Effector memory CD4-positive, alpha-beta T cell (primary cell): ENCODE measurements around the gene GNG7.
"Not testable (repeated sequence)": the region's sequence is repeated elsewhere in the genome, so short reads cannot be mapped to it uniquely, and the experiment has no call there.

Experiments
- DNase-seq, 3 donors: peaks; one replicate each; pipeline ENCODE4 v3.0.0-alpha.2; 2020
- H3K27ac ChIP-seq: 2 replicates; pipeline ENCODE4 v1.7.0; 2013; ENCODE audit warnings: mild to moderate bottlenecking, low read length, moderate library complexity; ENCODE audit not compliant: insufficient read depth, poor library complexity, severe bottlenecking
- H3K27me3 ChIP-seq: replicated peaks from 2 replicates; pipeline ENCODE4 v1.7.0; 2013; ENCODE audit warnings: mild to moderate bottlenecking, low read length; ENCODE audit not compliant: insufficient read depth, control insufficient read depth, poor library complexity, severe bottlenecking
- H3K36me3 ChIP-seq: 2 replicates; pipeline ENCODE4 v1.7.0; 2013; ENCODE audit warnings: mild to moderate bottlenecking, low read length, moderate library complexity; ENCODE audit not compliant: control insufficient read depth, insufficient read depth
- H3K4me1 ChIP-seq: 2 replicates; pipeline ENCODE4 v1.7.0; 2013; ENCODE audit warnings: low read length, mild to moderate bottlenecking; ENCODE audit not compliant: control insufficient read depth, insufficient read depth, poor library complexity, severe bottlenecking
- H3K4me3 ChIP-seq: 2 replicates; pipeline ENCODE4 v1.7.0; 2013; ENCODE audit warnings: low read length, low read depth, mild to moderate bottlenecking; ENCODE audit not compliant: insufficient read depth, poor library complexity, severe bottlenecking
- H3K9me3 ChIP-seq: 2 replicates; pipeline ENCODE4 v1.7.0; 2013; ENCODE audit warnings: mild to moderate bottlenecking, low read length, moderate library complexity; ENCODE audit not compliant: control insufficient read depth

Gene GNG7

GRCh38 chr19:2503521-2504109, 198.9 kb downstream of the GNG7 start:
- peak; percentile 45 to 76 (median 68) for DNase-seq
- Histone ChIP-seq H3K4me1 (peaks cover 21% of the 10 kb centered on the region), H3K9me3 (no peaks in the 10 kb centered on the region), H3K36me3 (no peaks in the 10 kb centered on the region), H3K27ac (peak overlapping the region; percentile 80), H3K27me3 (no peaks in the 10 kb centered on the region), H3K4me3 (peak overlapping the region; percentile 13)

- no peak for DNase-seq
- Histone ChIP-seq H3K27ac (no peak overlapping the region), H3K4me1 (peaks cover 25% of the 10 kb centered on the region), H3K9me3 (no peaks in the 10 kb centered on the region), H3K4me3 (no peak overlapping the region), H3K36me3 (no peaks in the 10 kb centered on the region), H3K27me3 (no peaks in the 10 kb centered on the region)
These were observed 201.6 kb downstream of the GNG7 start for GRCh38 chr19:2500841-2501261.

- Histone ChIP-seq H3K27me3 (no peaks in the 10 kb centered on the region), H3K27ac (no peak overlapping the region), H3K4me1 (peaks cover 32% of the 10 kb centered on the region), H3K9me3 (no peaks in the 10 kb centered on the region), H3K4me3 (no peak overlapping the region), H3K36me3 (no peaks in the 10 kb centered on the region)
- no peak for DNase-seq
These were observed 202.3 kb downstream of the GNG7 start for GRCh38 chr19:2500156-2500555.

GRCh38 chr19:2497186-2497585, 205.3 kb downstream of the GNG7 start:
- no peaks in the 10 kb centered on the region for H3K9me3 ChIP-seq
- DNase-seq, result no peak
- peaks cover 13% of the 10 kb centered on the region for H3K4me1 ChIP-seq

GRCh38 chr19:2495651-2496316, 206.7 kb downstream of the GNG7 start:
- DNase-seq, result no peak
- Histone ChIP-seq H3K9me3 (no peaks in the 10 kb centered on the region), H3K27ac (no peak overlapping the region), H3K4me1 (peaks cover 13% of the 10 kb centered on the region), H3K4me3 (peak overlapping the region; percentile 77), H3K36me3 (no peaks in the 10 kb centered on the region), H3K27me3 (no peaks in the 10 kb centered on the region)

More at GRCh38 chr19:2497186-2497585, 205.3 kb downstream of the GNG7 start:
- Histone ChIP-seq H3K27ac (no peak overlapping the region), H3K36me3 (no peaks in the 10 kb centered on the region), H3K4me3 (no peak overlapping the region), H3K27me3 (no peaks in the 10 kb centered on the region)

- no peaks in the 10 kb centered on the region for H3K36me3 ChIP-seq
- H3K4me1 ChIP-seq, result peaks cover 13% of the 10 kb centered on the region
- H3K27ac ChIP-seq, result peak overlapping the region; percentile 67
- H3K9me3 ChIP-seq, result no peaks in the 10 kb centered on the region
- DNase-seq, result peak in 1 of 3 donors; percentile 20
- no peaks in the 10 kb centered on the region for H3K27me3 ChIP-seq
- peak overlapping the region; percentile 77 for H3K4me3 ChIP-seq
These were observed 207.3 kb downstream of the GNG7 start for GRCh38 chr19:2495130-2495641.

- Histone ChIP-seq H3K4me3 (peak overlapping the region; percentile 77), H3K4me1 (peaks cover 16% of the 10 kb centered on the region), H3K27ac (peak overlapping the region; percentile 67), H3K9me3 (no peaks in the 10 kb centered on the region), H3K27me3 (no peaks in the 10 kb centered on the region), H3K36me3 (no peaks in the 10 kb centered on the region)
- DNase-seq, result peak; percentile 61 to 64 (median 62)
These were observed 207.9 kb downstream of the GNG7 start for GRCh38 chr19:2494447-2495129.

- no peaks in the 10 kb centered on the region for H3K9me3 ChIP-seq
- no peak overlapping the region for H3K27ac ChIP-seq
- H3K36me3 ChIP-seq, result no peaks in the 10 kb centered on the region
- no peak for DNase-seq
- no peaks in the 10 kb centered on the region for H3K27me3 ChIP-seq
- H3K4me1 ChIP-seq, result peaks cover 19% of the 10 kb centered on the region
- H3K4me3 ChIP-seq, result no peak overlapping the region
These were observed 208.4 kb downstream of the GNG7 start for GRCh38 chr19:2494084-2494446.

GRCh38 chr19:2493448-2493847, 209.0 kb downstream of the GNG7 start:
- H3K27me3 ChIP-seq, H3K4me3 ChIP-seq, H3K36me3 ChIP-seq, H3K9me3 ChIP-seq, DNase-seq, H3K27ac ChIP-seq: not testable (repeated sequence)
- H3K4me1 ChIP-seq, result peaks cover 25% of the 10 kb centered on the region

GRCh38 chr19:2492870-2493269, 209.6 kb downstream of the GNG7 start:
- no peak overlapping the region for H3K27ac ChIP-seq
- no peaks in the 10 kb centered on the region for H3K9me3 ChIP-seq
- peaks cover 28% of the 10 kb centered on the region for H3K4me1 ChIP-seq
- H3K36me3 ChIP-seq, result no peaks in the 10 kb centered on the region
- no peak overlapping the region for H3K4me3 ChIP-seq
- no peak for DNase-seq
- no peaks in the 10 kb centered on the region for H3K27me3 ChIP-seq
